B cell (primary cell): ENCODE results near the gene NHS. TPM values are rescaled to one million over a fixed set of nuclear protein-coding genes. Genes with fewer than 3 reads are reported as not detected.

Experiments
- ATAC-seq: fragments of 200-7000 bp; cut with Tn5 transposase; one replicate; pipeline ENCODE4 v1.10.0; 2021; ENCODE audit warnings: low read depth, mild to moderate bottlenecking, moderate number of reproducible peaks, moderate library complexity
- CTCF ChIA-PET: fragments of 350-600 bp; sonication (Branson Sonifier 250); formaldehyde crosslinking; loops from one replicate; lab custom pipeline; 2021; ENCODE audit warnings: antibody characterized with exemption, inconsistent platforms; lab: Charles Lee
- POLR2A ChIA-PET: fragments of 350-600 bp; sonication (Branson Sonifier 250); formaldehyde crosslinking; loops from one replicate; lab custom pipeline; 2021; ENCODE audit warnings: antibody characterized with exemption; lab: Charles Lee
- DNase-seq: peaks from one replicate; pipeline ENCODE4 v3.0.0; 2013
- H2AFZ ChIP-seq: 2 replicates; pipeline ENCODE4 v1.6.1; 2012; ENCODE audit warnings: mild to moderate bottlenecking, low read depth, low read length; ENCODE audit not compliant: insufficient read depth, poor library complexity, severe bottlenecking
- H3K27ac ChIP-seq, 2 donors: 1 replicate in 1 of 2; 2 replicates in 1 of 2; pipeline ENCODE4 v1.5.1; 2012 to 2013; ENCODE audit warnings: low read length in 2 of 2, mild to moderate bottlenecking in 2 of 2, moderate library complexity in 1 of 2
- H3K27me3 ChIP-seq, 4 experiments: fragments of 200-600 bp in 1 of 4; sonication (generic) in 1 of 4; replicated peaks in 1 of 4; 1 replicate in 2 of 4; 2 replicates in 2 of 4; pipeline versions ENCODE4 v1.6.1 to v1.7.0; 2013 to 2016; ENCODE audit warnings: low read length in 3 of 4, mild to moderate bottlenecking in 2 of 4, mixed read lengths in 1 of 4, moderate library complexity in 1 of 4; ENCODE audit not compliant: insufficient read depth in 4 of 4, control insufficient read depth in 3 of 4; ENCODE audit errors: control extremely low read depth in 1 of 4
- H3K36me3 ChIP-seq, 2 experiments: replicated peaks in 1 of 2; 1 replicate in 1 of 2; 2 replicates in 1 of 2; pipeline versions ENCODE4 v1.6.1 to v1.7.1; 2013; ENCODE audit warnings: low read length in 1 of 2; ENCODE audit not compliant: insufficient read depth in 2 of 2, control insufficient read depth in 1 of 2; ENCODE audit errors: control extremely low read depth in 1 of 2, extremely low read depth in 1 of 2
- H3K4me1 ChIP-seq, 2 donors: fragments of 200-600 bp in 1 of 2; sonication (generic) in 1 of 2; 1 replicate in 1 of 2; 2 replicates in 1 of 2; pipeline versions ENCODE4 v1.5.1 to v1.6.1; 2013 to 2017; ENCODE audit warnings: low read length in 2 of 2; ENCODE audit not compliant: control insufficient read depth in 2 of 2, insufficient read depth in 2 of 2
- H3K4me2 ChIP-seq: replicated peaks from 2 replicates; pipeline ENCODE3; 2012; ENCODE audit warnings: mild to moderate bottlenecking, low read depth, low read length; ENCODE audit not compliant: poor library complexity, severe bottlenecking
- H3K4me3 ChIP-seq, 5 experiments: fragments of 200-600 bp in 1 of 5; sonication (generic) in 1 of 5; 1 replicate in 3 of 5; 2 replicates in 2 of 5; pipeline versions ENCODE4 v1.5.1 to v1.7.0; 2011 to 2016; ENCODE audit warnings: low read length in 4 of 5, mild to moderate bottlenecking in 4 of 5, low read depth in 2 of 5, control low read depth in 1 of 5, moderate library complexity in 1 of 5; ENCODE audit not compliant: insufficient read depth in 1 of 5; ENCODE audit errors: control extremely low read depth in 1 of 5, extremely low read depth in 1 of 5
- H3K79me2 ChIP-seq: fragments of 200-600 bp; sonication (generic); one replicate; pipeline ENCODE4 v1.6.0; 2016; ENCODE audit warnings: low read length; ENCODE audit not compliant: control insufficient read depth, insufficient read depth
- H3K9ac ChIP-seq: fragments of 200-600 bp; sonication (generic); 2 replicates; pipeline ENCODE4 v1.6.1; 2017; ENCODE audit warnings: mild to moderate bottlenecking, low read length, moderate library complexity
- H3K9me3 ChIP-seq, 3 donors: one replicate each; pipeline versions ENCODE4 v1.6.1 to v1.7.1; 2013; ENCODE audit warnings: low read length in 2 of 3; ENCODE audit not compliant: control insufficient read depth in 2 of 3, insufficient read depth in 1 of 3; ENCODE audit errors: control extremely low read depth in 1 of 3
- H4K20me1 ChIP-seq: 2 replicates; pipeline ENCODE4 v1.6.0; 2012; ENCODE audit warnings: mild to moderate bottlenecking, low read length; ENCODE audit not compliant: insufficient read depth, control insufficient read depth, poor library complexity, severe bottlenecking
- H3K27ac Mint-ChIP-seq: one replicate; pipeline ENCODE4 v1.8.0; 2021; ENCODE audit warnings: mixed read lengths
- H3K27me3 Mint-ChIP-seq: one replicate; pipeline ENCODE4 v1.8.0; 2021; ENCODE audit warnings: mixed read lengths
- H3K4me1 Mint-ChIP-seq: one replicate; pipeline ENCODE4 v1.8.0; 2021; ENCODE audit warnings: mixed read lengths
- H3K4me3 Mint-ChIP-seq: one replicate; pipeline ENCODE4 v1.8.0; 2021; ENCODE audit warnings: mixed read lengths
- H3K9me3 Mint-ChIP-seq: one replicate; pipeline ENCODE4 v1.8.0; 2022; ENCODE audit warnings: mixed read lengths; ENCODE audit not compliant: insufficient read depth
- EZH2 ChIP-seq: IDR thresholded peaks from 2 replicates; pipeline ENCODE4 v1.6.1; 2012; ENCODE audit warnings: borderline replicate concordance, low read depth, mild to moderate bottlenecking, moderate library complexity, low read length; ENCODE audit not compliant: insufficient read depth, poor library complexity, severe bottlenecking
- WGBS: methylation state at CpG from one replicate; pipeline ENCODE4 v1.1.5; 2013; ENCODE audit warnings: missing lambda C conversion rate; ENCODE audit not compliant: insufficient coverage; 5-methylcytosine and 5-hydroxymethylcytosine counted together
- intact Hi-C: fragments of 100-400 bp; cut with micrococcal nuclease; formaldehyde crosslinking; loops from one replicate; pipeline ENCODE4 v1.10.0; 2022
- polyA plus RNA-seq: library from polyadenylated mRNA; depleted of rRNA; stranded (reverse); fragments of >200 nt; gene quantifications from 2 replicates; pipeline ENCODE4 v1.2.3, GENCODE V29; 2012
- total RNA-seq, 2 donors: library from RNA; stranded (reverse); fragments of 120-200 nt in 1 of 2; gene quantifications; 1 replicate in 1 of 2; 2 replicates in 1 of 2; pipeline versions ENCODE4 v1.2.3 to v1.2.4, GENCODE V29; 2013 to 2022
- TF ChIP-seq, protein P1 (sequence below): fragments of 200-600 bp; IDR thresholded peaks from one replicate; pipeline ENCODE4 v1.8.0; 2022; ENCODE audit warnings: antibody characterized with exemption, mild to moderate bottlenecking

The NHS gene
- total and polyA plus RNA-seq, 2 donors (not counting 1 experiment from before 2014, with no cell fraction given), result not detected

DNA sequence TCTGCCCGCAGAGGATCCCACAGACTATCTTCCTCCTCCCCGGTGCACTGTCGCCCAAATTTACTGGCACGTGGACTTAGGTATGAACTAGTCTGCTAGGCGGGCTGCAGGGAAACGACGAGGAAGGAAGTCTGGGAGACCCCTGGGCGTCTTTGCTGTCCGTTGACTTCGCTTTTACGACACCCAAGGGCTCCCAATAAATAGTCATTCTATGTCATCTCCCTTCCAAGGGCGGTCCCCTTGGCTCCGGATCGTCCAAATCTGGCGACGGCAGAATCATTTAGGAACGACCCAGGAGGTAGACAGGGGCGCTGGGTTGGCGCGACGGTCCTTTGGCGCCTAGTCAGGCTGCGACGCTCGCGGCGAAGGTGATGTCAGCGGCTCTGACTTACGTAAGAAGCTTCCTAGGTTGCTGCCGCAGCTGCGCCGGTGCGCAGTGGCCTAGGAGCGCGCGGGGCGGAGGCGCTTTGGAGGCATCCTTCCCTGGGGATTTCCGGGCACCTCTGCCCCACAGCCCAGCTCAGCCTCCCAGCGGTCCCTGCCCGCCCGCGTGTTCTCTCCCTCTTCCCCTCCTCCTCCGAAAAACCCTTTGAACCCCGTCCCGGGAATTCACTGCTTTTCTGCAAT lies 2.2 kb downstream of the NHS start:
- Mint-ChIP-seq H3K4me1 (no peaks in the 10 kb centered on the region), H3K27ac (no peak overlapping the region), H3K27me3 (peaks cover 28% of the 10 kb centered on the region), H3K4me3 (no peak overlapping the region), H3K9me3 (peaks cover 3% of the 10 kb centered on the region)
- no peak overlapping the region for H2AFZ ChIP-seq
- no peaks in the 10 kb centered on the region for H3K4me1 ChIP-seq
- H3K27me3 ChIP-seq, result peaks cover 0 to 14% (median 0%) of the 10 kb centered on the region in 4 experiments
- TF ChIP-seq EZH2, result no peak
- TF ChIP-seq, protein P1, sequence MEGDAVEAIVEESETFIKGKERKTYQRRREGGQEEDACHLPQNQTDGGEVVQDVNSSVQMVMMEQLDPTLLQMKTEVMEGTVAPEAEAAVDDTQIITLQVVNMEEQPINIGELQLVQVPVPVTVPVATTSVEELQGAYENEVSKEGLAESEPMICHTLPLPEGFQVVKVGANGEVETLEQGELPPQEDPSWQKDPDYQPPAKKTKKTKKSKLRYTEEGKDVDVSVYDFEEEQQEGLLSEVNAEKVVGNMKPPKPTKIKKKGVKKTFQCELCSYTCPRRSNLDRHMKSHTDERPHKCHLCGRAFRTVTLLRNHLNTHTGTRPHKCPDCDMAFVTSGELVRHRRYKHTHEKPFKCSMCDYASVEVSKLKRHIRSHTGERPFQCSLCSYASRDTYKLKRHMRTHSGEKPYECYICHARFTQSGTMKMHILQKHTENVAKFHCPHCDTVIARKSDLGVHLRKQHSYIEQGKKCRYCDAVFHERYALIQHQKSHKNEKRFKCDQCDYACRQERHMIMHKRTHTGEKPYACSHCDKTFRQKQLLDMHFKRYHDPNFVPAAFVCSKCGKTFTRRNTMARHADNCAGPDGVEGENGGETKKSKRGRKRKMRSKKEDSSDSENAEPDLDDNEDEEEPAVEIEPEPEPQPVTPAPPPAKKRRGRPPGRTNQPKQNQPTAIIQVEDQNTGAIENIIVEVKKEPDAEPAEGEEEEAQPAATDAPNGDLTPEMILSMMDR, result no peak
- no peak overlapping the region for H3K9ac ChIP-seq
- CTCF ChIA-PET, result no interaction called here
- H4K20me1 ChIP-seq, result no peaks in the 10 kb centered on the region
- POLR2A ChIA-PET, result no interaction called here
- H3K4me3 ChIP-seq, result no peak overlapping the region
- no peak for DNase-seq
- peaks cover 0 to 3% (median 0%) of the 10 kb centered on the region in 3 donors for H3K9me3 ChIP-seq
- no peaks in the 10 kb centered on the region for H3K79me2 ChIP-seq
- intact Hi-C loops, result no loop called here
- no peaks in the 10 kb centered on the region for H3K36me3 ChIP-seq
- no peak overlapping the region for H3K27ac ChIP-seq
- WGBS, result 3% methylated on average over 36 of the region's 46 CpGs
- H3K4me2 ChIP-seq, result no peak overlapping the region
- ATAC-seq, result no peak

DNA sequence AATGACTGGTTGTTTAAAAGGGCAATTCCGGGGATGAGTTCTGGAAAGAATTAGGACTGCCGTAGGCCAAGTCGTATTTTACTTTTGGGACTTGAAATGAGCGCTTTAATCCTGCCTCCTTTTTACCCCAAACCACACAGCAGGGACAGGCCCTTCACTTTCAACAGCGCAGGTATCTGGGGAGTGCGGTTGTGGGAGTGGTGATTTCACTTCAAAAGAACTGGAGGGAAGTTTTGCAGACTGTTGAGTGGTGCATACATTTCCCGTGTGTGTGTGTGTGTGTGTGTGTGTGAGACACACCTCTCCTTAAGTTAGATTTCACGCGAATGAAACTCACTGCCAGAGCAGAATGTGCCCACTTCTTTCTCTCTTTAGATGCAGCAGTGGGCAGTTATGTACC lies 2.8 kb downstream of the NHS start:
- H3K4me2 ChIP-seq, result no peak overlapping the region
- POLR2A ChIA-PET, result no interaction called here
- TF ChIP-seq EZH2, result no peak
- TF ChIP-seq, protein P1, result no peak

More for the DNA sequence above, 2.8 kb downstream of the NHS start:
- Histone ChIP-seq H3K9me3 (peaks cover 0 to 3% (median 0%) of the 10 kb centered on the region in 3 donors), H3K9ac (no peak overlapping the region), H3K4me1 (no peaks in the 10 kb centered on the region), H3K27me3 (peaks cover 0 to 14% (median 0%) of the 10 kb centered on the region in 4 experiments), H2AFZ (no peak overlapping the region), H3K36me3 (no peaks in the 10 kb centered on the region), H3K27ac (no peak overlapping the region), H3K4me3 (no peak overlapping the region), H4K20me1 (no peaks in the 10 kb centered on the region), H3K79me2 (no peaks in the 10 kb centered on the region)
- peaks cover 4% of the 10 kb centered on the region for H3K9me3 Mint-ChIP-seq
- no peak overlapping the region for H3K4me3 Mint-ChIP-seq
- CTCF ChIA-PET, result no interaction called here
- WGBS, result no CpG with 5 or more reads among the region's 9 CpGs
- no peak for ATAC-seq
- peaks cover 25% of the 10 kb centered on the region for H3K27me3 Mint-ChIP-seq
- no peak for DNase-seq
- intact Hi-C loops, result no loop called here
- H3K4me1 Mint-ChIP-seq, result no peaks in the 10 kb centered on the region
- H3K27ac Mint-ChIP-seq, result no peak overlapping the region
